WTC11 (cell line): Measurements from ENCODE around the gene EIF4G3.

Source experiments
- AR ChIP-seq: fragments of 250-450 bp; sonication (Bioruptor Pico); IDR thresholded peaks from 2 replicates; pipeline ENCODE4 v1.9.0; 2021; ENCODE audit warnings: mild to moderate bottlenecking
- CTCF ChIP-seq: fragments of 200-600 bp; IDR thresholded peaks from 2 replicates; pipeline ENCODE4 v1.8.0; 2022; ENCODE audit warnings: antibody characterized with exemption
- E2F5 ChIP-seq: sonication (generic); formaldehyde crosslinking; IDR thresholded peaks from 2 replicates; pipeline ENCODE4 v1.8.1; 2022; ENCODE audit warnings: mild to moderate bottlenecking, moderate library complexity, missing genetic modification reagents
- GRHL2 ChIP-seq: fragments of 250-450 bp; sonication (Bioruptor Pico); IDR thresholded peaks from 2 replicates; pipeline ENCODE4 v1.8.0; 2022; ENCODE audit warnings: mild to moderate bottlenecking, moderate library complexity; ENCODE audit not compliant: insufficient replicate concordance, severe bottlenecking
- NR3C1 ChIP-seq: sonication (generic); formaldehyde crosslinking; conservative IDR thresholded peaks from 2 replicates; pipeline ENCODE4 v1.8.1; 2023; ENCODE audit warnings: low read depth, mild to moderate bottlenecking, missing genetic modification reagents
- RELA ChIP-seq: sonication (generic); formaldehyde crosslinking; IDR thresholded peaks from 2 replicates; pipeline ENCODE4 v1.8.1; 2022; ENCODE audit warnings: missing genetic modification reagents, mild to moderate bottlenecking, borderline replicate concordance
- SMAD4 ChIP-seq: sonication (generic); formaldehyde crosslinking; IDR thresholded peaks from 2 replicates; pipeline ENCODE4 v1.8.0; 2022; ENCODE audit warnings: mild to moderate bottlenecking, missing genetic modification reagents
- ZNF232 ChIP-seq: sonication (generic); formaldehyde crosslinking; IDR thresholded peaks from 2 replicates; pipeline ENCODE4 v1.8.0; 2022; ENCODE audit warnings: mild to moderate bottlenecking, missing genetic modification reagents

DNA sequence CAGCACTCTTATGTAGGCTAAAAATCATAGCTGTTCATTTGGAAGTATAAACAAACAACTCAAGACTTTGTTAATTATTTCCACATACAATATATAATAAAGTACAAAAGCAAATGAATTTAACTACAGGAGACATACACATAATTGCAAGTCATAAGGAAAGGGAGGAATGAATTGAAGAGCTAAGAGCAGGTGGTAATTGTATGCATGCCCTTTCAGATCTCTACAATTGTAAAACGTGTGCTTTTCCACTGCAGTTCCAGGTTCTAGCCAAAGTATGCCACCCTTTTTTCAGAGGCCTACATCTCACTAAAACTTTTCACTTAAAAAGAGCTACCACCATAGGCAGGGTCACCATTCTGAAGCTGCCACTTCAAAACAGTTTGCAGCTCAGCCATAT lies 346.8 kb downstream of the EIF4G3 start:
- no peak for TF ChIP-seq SMAD4
- TF ChIP-seq RELA, result no peak
- no peak for TF ChIP-seq GRHL2 (CRISPR knock-in tag)
- TF ChIP-seq E2F5 (CRISPR knock-in tag), result no peak
- TF ChIP-seq ZNF232, result no peak
- no peak for TF ChIP-seq CTCF
- no peak for TF ChIP-seq NR3C1 (CRISPR knock-in tag)
- TF ChIP-seq AR (CRISPR knock-in tag), result no peak
